ENCODE data around the gene FAU.

FAU gene

GRCh38 chr11:65135633-65136145, 13.8 kb upstream of the FAU start:
- Histone ChIP-seq H3K4me1 (ENCODE audit: control insufficient read depth, insufficient read depth, low read depth, low read length) (peaks cover 23% of the 10 kb centered on the region), H2AFZ (ENCODE audit: low read depth, low read length) (no peak overlapping the region), H2BK120ac (ENCODE audit: low read depth, low read length) (no peak overlapping the region), H3K9me3 (ENCODE audit: control insufficient read depth, low read length) (no peaks in the 10 kb centered on the region), H3K4ac (ENCODE audit: low read depth in 1 of 2, low read length in 2 of 2) (no peak overlapping the region), H2BK15ac (ENCODE audit: low read depth, poor library complexity, severe bottlenecking) (no peak overlapping the region), H4K91ac (ENCODE audit: low read length) (no peak overlapping the region), H3K27me3 (ENCODE audit: control insufficient read depth in 1 of 2, insufficient read depth in 1 of 2, low read length in 2 of 2) (no peaks in the 10 kb centered on the region), H3K4me3 (ENCODE audit: insufficient read depth in 1 of 2, low read depth in 1 of 2, low read length in 2 of 2) (peak overlapping the region in 1 of 2 experiments; percentile 93), H3K18ac (ENCODE audit: low read depth in 1 of 2, low read length in 2 of 2) (no peak overlapping the region), H3K4me2 (ENCODE audit: low read length, poor library complexity, severe bottlenecking) (peak overlapping the region; percentile 91), H3K27ac (ENCODE audit: low read length, poor library complexity, severe bottlenecking) (no peak overlapping the region), H2BK12ac (ENCODE audit: low read length in 2 of 2) (no peak overlapping the region), H4K8ac (ENCODE audit: low read length) (peak overlapping the region; percentile 93), H3K9ac (ENCODE audit: low read length) (peak overlapping the region; percentile 99), H2BK5ac (ENCODE audit: low read depth, low read length, poor library complexity, severe bottlenecking) (no peak overlapping the region), H3K23ac (ENCODE audit: low read length in 2 of 2) (no peak overlapping the region), H2AK5ac (ENCODE audit: low read length, severe bottlenecking) (no peak overlapping the region), H3K36me3 (ENCODE audit: control insufficient read depth in 1 of 2, insufficient read depth in 2 of 2, low read depth in 1 of 2, low read length in 2 of 2) (peaks cover 22 to 24% of the 10 kb centered on the region in 2 experiments), H3K79me1 (replicated peaks; ENCODE audit: low read length, poor library complexity, severe bottlenecking) (peaks cover 14% of the 10 kb centered on the region), H3K14ac (ENCODE audit: low read length in 2 of 2) (no peak overlapping the region)
- WGBS = 63% methylated on average over 11 of the region's 11 CpGs
- DNase-seq = no peak

- peak overlapping the region; percentile 72 to 78 for H3K4ac ChIP-seq (ENCODE audit: low read depth in 1 of 2, low read length in 2 of 2)
- peak overlapping the region; percentile 16 for H2AFZ ChIP-seq (ENCODE audit: low read depth, low read length)
- no peak overlapping the region for H3K23ac ChIP-seq (ENCODE audit: low read length in 2 of 2)
- WGBS = 6% methylated on average over 24 of the region's 24 CpGs
- peak overlapping the region; percentile 94 for H3K27ac ChIP-seq (ENCODE audit: low read length, poor library complexity, severe bottlenecking)
- H2BK12ac ChIP-seq (ENCODE audit: low read length in 2 of 2) = peak overlapping the region in 1 of 2 experiments; percentile 7
- H3K18ac ChIP-seq (ENCODE audit: low read depth in 1 of 2, low read length in 2 of 2) = peak overlapping the region; percentile 13 to 88
- H3K4me2 ChIP-seq (ENCODE audit: low read length, poor library complexity, severe bottlenecking) = peak overlapping the region; percentile 91
- H4K8ac ChIP-seq (ENCODE audit: low read length) = peak overlapping the region; percentile 93
- H3K4me3 ChIP-seq (ENCODE audit: insufficient read depth in 1 of 2, low read depth in 1 of 2, low read length in 2 of 2) = peak overlapping the region; percentile 48 to 93
- H3K9ac ChIP-seq (ENCODE audit: low read length) = peak overlapping the region; percentile 99
- peak overlapping the region in 1 of 2 experiments; percentile 12 for H3K14ac ChIP-seq (ENCODE audit: low read length in 2 of 2)
- no peaks in the 10 kb centered on the region for H3K27me3 ChIP-seq (ENCODE audit: control insufficient read depth in 1 of 2, insufficient read depth in 1 of 2, low read length in 2 of 2)
- H3K36me3 ChIP-seq (ENCODE audit: control insufficient read depth in 1 of 2, insufficient read depth in 2 of 2, low read depth in 1 of 2, low read length in 2 of 2) = peaks cover 28 to 29% of the 10 kb centered on the region in 2 experiments
- H3K4me1 ChIP-seq (ENCODE audit: control insufficient read depth, insufficient read depth, low read depth, low read length) = peaks cover 23% of the 10 kb centered on the region
- H2BK15ac ChIP-seq (ENCODE audit: low read depth, poor library complexity, severe bottlenecking) = no peak overlapping the region
- peak; percentile 98 for DNase-seq
- no peak overlapping the region for H2BK120ac ChIP-seq (ENCODE audit: low read depth, low read length)
- H3K9me3 ChIP-seq (ENCODE audit: control insufficient read depth, low read length) = no peaks in the 10 kb centered on the region
- H4K91ac ChIP-seq (ENCODE audit: low read length) = peak overlapping the region; percentile 76
- H2BK5ac ChIP-seq (ENCODE audit: low read depth, low read length, poor library complexity, severe bottlenecking) = peak overlapping the region; percentile 92
- H2AK5ac ChIP-seq (ENCODE audit: low read length, severe bottlenecking) = peak overlapping the region; percentile 9
- peaks cover 16% of the 10 kb centered on the region for H3K79me1 ChIP-seq (replicated peaks; ENCODE audit: low read length, poor library complexity, severe bottlenecking)
Measured at GRCh38 chr11:65134952-65135632, 13.2 kb upstream of the FAU start.

- H3K4ac ChIP-seq (ENCODE audit: low read depth in 1 of 2, low read length in 2 of 2) = peak within 1 kb of the TSS; percentile 78 to 86
- H3K9me3 ChIP-seq (ENCODE audit: control insufficient read depth, low read length) = no peaks in the 10 kb centered on the region
- H3K4me3 ChIP-seq (ENCODE audit: insufficient read depth in 1 of 2, low read depth in 1 of 2, low read length in 2 of 2) = peak within 1 kb of the TSS; percentile 93
- DNase-seq = peak; percentile 92
- H2BK5ac ChIP-seq (ENCODE audit: low read depth, low read length, poor library complexity, severe bottlenecking) = peak within 1 kb of the TSS; percentile 92
- H3K36me3 ChIP-seq (ENCODE audit: control insufficient read depth in 1 of 2, insufficient read depth in 2 of 2, low read depth in 1 of 2, low read length in 2 of 2) = peaks cover 35 to 36% of the 10 kb centered on the region in 2 experiments
- peak within 1 kb of the TSS; percentile 91 for H3K4me2 ChIP-seq (ENCODE audit: low read length, poor library complexity, severe bottlenecking)
- peak within 1 kb of the TSS; percentile 9 for H2AK5ac ChIP-seq (ENCODE audit: low read length, severe bottlenecking)
- no peaks in the 10 kb centered on the region for H3K27me3 ChIP-seq (ENCODE audit: control insufficient read depth in 1 of 2, insufficient read depth in 1 of 2, low read length in 2 of 2)
- peak within 1 kb of the TSS; percentile 7 to 65 for H2BK12ac ChIP-seq (ENCODE audit: low read length in 2 of 2)
- H3K27ac ChIP-seq (ENCODE audit: low read length, poor library complexity, severe bottlenecking) = peak within 1 kb of the TSS; percentile 94
- peak within 1 kb of the TSS; percentile 97 for H4K91ac ChIP-seq (ENCODE audit: low read length)
- peak within 1 kb of the TSS in 1 of 2 experiments; percentile 95 for H3K14ac ChIP-seq (ENCODE audit: low read length in 2 of 2)
- H3K9ac ChIP-seq (ENCODE audit: low read length) = peak within 1 kb of the TSS; percentile 99
- H4K8ac ChIP-seq (ENCODE audit: low read length) = peak within 1 kb of the TSS; percentile 95
- H3K18ac ChIP-seq (ENCODE audit: low read depth in 1 of 2, low read length in 2 of 2) = peak within 1 kb of the TSS; percentile 88 to 99
- H2AFZ ChIP-seq (ENCODE audit: low read depth, low read length) = peak within 1 kb of the TSS; percentile 65
- peaks cover 23% of the 10 kb centered on the region for H3K4me1 ChIP-seq (ENCODE audit: control insufficient read depth, insufficient read depth, low read depth, low read length)
- H2BK15ac ChIP-seq (ENCODE audit: low read depth, poor library complexity, severe bottlenecking) = peak within 1 kb of the TSS; percentile 75
- 1% methylated on average over 56 of the region's 60 CpGs for WGBS
- H3K23ac ChIP-seq (ENCODE audit: low read length in 2 of 2) = no peak within 1 kb of the TSS
- H3K79me1 ChIP-seq (replicated peaks; ENCODE audit: low read length, poor library complexity, severe bottlenecking) = peaks cover 18% of the 10 kb centered on the region
- peak within 1 kb of the TSS; percentile 56 for H2BK120ac ChIP-seq (ENCODE audit: low read depth, low read length)
Measured at GRCh38 chr11:65134240-65134951, 12.5 kb upstream of the FAU start, which contains the start of gene SYVN1. SYVN1 (minus strand) TSS chr11:65134519; CDS start chr11:65133601, 918 bp downstream.

- no peak overlapping the region for H3K23ac ChIP-seq (ENCODE audit: low read length in 2 of 2)
- H2BK12ac ChIP-seq (ENCODE audit: low read length in 2 of 2) = peak overlapping the region in 1 of 2 experiments; percentile 33
- peak overlapping the region; percentile 88 to 99 for H3K18ac ChIP-seq (ENCODE audit: low read depth in 1 of 2, low read length in 2 of 2)
- peaks cover 23% of the 10 kb centered on the region for H3K4me1 ChIP-seq (ENCODE audit: control insufficient read depth, insufficient read depth, low read depth, low read length)
- H3K4me3 ChIP-seq (ENCODE audit: insufficient read depth in 1 of 2, low read depth in 1 of 2, low read length in 2 of 2) = peak overlapping the region; percentile 93
- H3K14ac ChIP-seq (ENCODE audit: low read length in 2 of 2) = no peak overlapping the region
- H3K4ac ChIP-seq (ENCODE audit: low read depth in 1 of 2, low read length in 2 of 2) = peak overlapping the region; percentile 39 to 86
- H2AFZ ChIP-seq (ENCODE audit: low read depth, low read length) = no peak overlapping the region
- no peak overlapping the region for H2BK5ac ChIP-seq (ENCODE audit: low read depth, low read length, poor library complexity, severe bottlenecking)
- H4K8ac ChIP-seq (ENCODE audit: low read length) = no peak overlapping the region
- H3K36me3 ChIP-seq (ENCODE audit: control insufficient read depth in 1 of 2, insufficient read depth in 2 of 2, low read depth in 1 of 2, low read length in 2 of 2) = peaks cover 39 to 43% of the 10 kb centered on the region in 2 experiments
- DNase-seq = peak; percentile 29
- H3K9ac ChIP-seq (ENCODE audit: low read length) = peak overlapping the region; percentile 99
- no peaks in the 10 kb centered on the region for H3K9me3 ChIP-seq (ENCODE audit: control insufficient read depth, low read length)
- H2BK120ac ChIP-seq (ENCODE audit: low read depth, low read length) = no peak overlapping the region
- WGBS = 5% methylated on average over 20 of the region's 20 CpGs
- H3K27ac ChIP-seq (ENCODE audit: low read length, poor library complexity, severe bottlenecking) = no peak overlapping the region
- H3K79me1 ChIP-seq (replicated peaks; ENCODE audit: low read length, poor library complexity, severe bottlenecking) = peaks cover 18% of the 10 kb centered on the region
- no peaks in the 10 kb centered on the region for H3K27me3 ChIP-seq (ENCODE audit: control insufficient read depth in 1 of 2, insufficient read depth in 1 of 2, low read length in 2 of 2)
- H2BK15ac ChIP-seq (ENCODE audit: low read depth, poor library complexity, severe bottlenecking) = peak overlapping the region; percentile 46
- H3K4me2 ChIP-seq (ENCODE audit: low read length, poor library complexity, severe bottlenecking) = peak overlapping the region; percentile 91
- peak overlapping the region; percentile 77 for H4K91ac ChIP-seq (ENCODE audit: low read length)
- no peak overlapping the region for H2AK5ac ChIP-seq (ENCODE audit: low read length, severe bottlenecking)
Measured at GRCh38 chr11:65133724-65134123, 11.8 kb upstream of the FAU start.
